ENCODE results near the gene OXCT1. TPM values are rescaled to one million over a fixed set of nuclear protein-coding genes. Genes with fewer than 3 reads are reported as not detected.

OXCT1 gene
- total and polyA plus RNA-seq, 9 of the 15 experiments (the other 6 are each of a cell fraction or from before 2014, with no cell fraction given): 24.7 to 61.2 (median 41.9) TPM

DNA sequence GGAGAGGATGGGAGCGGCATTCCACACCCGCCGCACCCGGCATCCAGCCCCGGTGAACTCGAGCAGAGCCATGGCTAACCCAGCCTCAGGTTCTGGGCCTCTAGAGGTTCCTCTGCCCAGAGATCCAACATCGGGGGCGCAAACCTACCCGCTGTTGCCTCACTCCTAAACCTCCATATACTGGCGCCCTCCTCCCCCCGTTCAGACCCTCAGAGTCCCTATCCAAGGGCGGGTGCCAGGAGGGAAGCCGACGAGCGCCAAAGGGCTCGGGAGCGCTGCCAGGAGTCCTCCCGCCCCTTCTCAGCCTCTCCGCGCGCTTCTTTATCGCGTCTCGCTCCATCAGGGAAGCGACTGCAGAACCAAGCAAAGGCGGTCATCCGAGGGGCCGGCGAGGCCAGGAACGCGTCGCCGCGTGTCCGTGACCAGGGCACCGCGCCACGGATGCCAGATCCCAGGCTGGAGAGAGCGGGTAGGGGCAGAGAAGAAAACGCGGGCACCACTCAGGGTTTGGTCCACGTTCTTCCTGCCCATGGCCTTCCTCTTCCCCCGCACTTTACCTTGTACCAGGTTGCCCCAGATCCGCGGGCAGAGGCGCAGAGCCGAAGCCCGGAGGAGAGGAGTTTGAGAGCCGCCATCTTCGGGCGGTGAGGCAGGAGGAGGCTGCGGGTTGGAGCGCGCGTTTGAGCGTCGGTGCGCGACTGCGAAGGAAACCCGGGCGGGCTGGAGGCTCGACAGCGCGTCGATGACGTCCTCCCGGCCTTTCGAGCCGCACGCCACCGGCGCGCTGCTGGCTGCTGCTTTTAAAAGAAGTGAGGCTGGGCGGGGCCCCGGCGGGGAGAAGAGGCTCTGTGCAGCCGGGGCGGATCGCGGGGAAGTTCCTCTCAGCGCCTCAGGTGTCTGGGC is at the start of gene OXCT1 (continued):
- TF ChIP-seq TRIM24 (IDR thresholded peaks at IDR 0.05): no peak
- TF ChIP-seq STAT5A (IDR thresholded peaks at IDR 0.05; ENCODE audit: borderline replicate concordance, low read length): no peak
- TF ChIP-seq GABPA (tag; conservative IDR thresholded peaks at IDR 0.05; ENCODE audit: low read depth): peak; percentile 26; the same call in 1 of the 2 replicates
- peak; percentile 82 for TF ChIP-seq HMGN3 (IDR thresholded peaks at IDR 0.05; ENCODE audit: borderline replicate concordance, extremely low read depth, insufficient read length, low read depth, low read length)
- TF ChIP-seq, protein P1, sequence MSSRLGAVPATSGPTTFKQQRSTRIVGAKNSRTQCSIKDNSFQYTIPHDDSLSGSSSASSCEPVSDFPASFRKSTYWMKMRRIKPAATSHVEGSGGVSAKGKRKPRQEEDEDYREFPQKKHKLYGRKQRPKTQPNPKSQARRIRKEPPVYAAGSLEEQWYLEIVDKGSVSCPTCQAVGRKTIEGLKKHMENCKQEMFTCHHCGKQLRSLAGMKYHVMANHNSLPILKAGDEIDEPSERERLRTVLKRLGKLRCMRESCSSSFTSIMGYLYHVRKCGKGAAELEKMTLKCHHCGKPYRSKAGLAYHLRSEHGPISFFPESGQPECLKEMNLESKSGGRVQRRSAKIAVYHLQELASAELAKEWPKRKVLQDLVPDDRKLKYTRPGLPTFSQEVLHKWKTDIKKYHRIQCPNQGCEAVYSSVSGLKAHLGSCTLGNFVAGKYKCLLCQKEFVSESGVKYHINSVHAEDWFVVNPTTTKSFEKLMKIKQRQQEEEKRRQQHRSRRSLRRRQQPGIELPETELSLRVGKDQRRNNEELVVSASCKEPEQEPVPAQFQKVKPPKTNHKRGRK (tag; IDR thresholded peaks at IDR 0.05): no peak
- TF ChIP-seq FOXK2 (conservative IDR thresholded peaks at IDR 0.05 in 1 of 2, IDR thresholded peaks at IDR 0.05 in 1 of 2; ENCODE audit: low read depth in 2 of 2): no peak
- TF ChIP-seq, protein P2, sequence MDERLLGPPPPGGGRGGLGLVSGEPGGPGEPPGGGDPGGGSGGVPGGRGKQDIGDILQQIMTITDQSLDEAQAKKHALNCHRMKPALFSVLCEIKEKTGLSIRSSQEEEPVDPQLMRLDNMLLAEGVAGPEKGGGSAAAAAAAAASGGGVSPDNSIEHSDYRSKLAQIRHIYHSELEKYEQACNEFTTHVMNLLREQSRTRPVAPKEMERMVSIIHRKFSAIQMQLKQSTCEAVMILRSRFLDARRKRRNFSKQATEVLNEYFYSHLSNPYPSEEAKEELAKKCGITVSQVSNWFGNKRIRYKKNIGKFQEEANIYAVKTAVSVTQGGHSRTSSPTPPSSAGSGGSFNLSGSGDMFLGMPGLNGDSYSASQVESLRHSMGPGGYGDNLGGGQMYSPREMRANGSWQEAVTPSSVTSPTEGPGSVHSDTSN (CRISPR knock-in tag; IDR thresholded peaks at IDR 0.05; ENCODE audit: low read depth): no peak
- TF ChIP-seq, protein P2 (tag; conservative IDR thresholded peaks at IDR 0.05; ENCODE audit: low read depth): no peak
- peak in 1 of 2 experiments; percentile 10; a peak in 1 of 3 replicates for TF ChIP-seq CBX3 (IDR thresholded peaks at IDR 0.05; ENCODE audit: borderline replicate concordance in 1 of 2, low read length in 2 of 2)
- 0 out of 2 replicates have a peak, but pooled peaks have one; percentile 23 for TF ChIP-seq ZNF766 (CRISPR knock-in tag; conservative IDR thresholded peaks at IDR 0.05)
- TF ChIP-seq BRD9 (IDR thresholded peaks at IDR 0.05; ENCODE audit: low read depth, partially characterized antibody): no peak
- TF ChIP-seq, protein P3, sequence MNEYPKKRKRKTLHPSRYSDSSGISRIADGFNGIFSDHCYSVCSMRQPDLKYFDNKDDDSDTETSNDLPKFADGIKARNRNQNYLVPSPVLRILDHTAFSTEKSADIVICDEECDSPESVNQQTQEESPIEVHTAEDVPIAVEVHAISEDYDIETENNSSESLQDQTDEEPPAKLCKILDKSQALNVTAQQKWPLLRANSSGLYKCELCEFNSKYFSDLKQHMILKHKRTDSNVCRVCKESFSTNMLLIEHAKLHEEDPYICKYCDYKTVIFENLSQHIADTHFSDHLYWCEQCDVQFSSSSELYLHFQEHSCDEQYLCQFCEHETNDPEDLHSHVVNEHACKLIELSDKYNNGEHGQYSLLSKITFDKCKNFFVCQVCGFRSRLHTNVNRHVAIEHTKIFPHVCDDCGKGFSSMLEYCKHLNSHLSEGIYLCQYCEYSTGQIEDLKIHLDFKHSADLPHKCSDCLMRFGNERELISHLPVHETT (CRISPR knock-in tag; conservative IDR thresholded peaks at IDR 0.05 in 1 of 2, IDR thresholded peaks at IDR 0.05 in 1 of 2): peak in 1 of 2 experiments; percentile 67; a peak in 1 of 4 replicates
- TF ChIP-seq ERF (CRISPR knock-in tag; IDR thresholded peaks at IDR 0.05): no peak
- TF ChIP-seq GATA2 (CRISPR knock-in tag; IDR thresholded peaks at IDR 0.05): no peak
- TF ChIP-seq PML (IDR thresholded peaks at IDR 0.05; ENCODE audit: low read length): peak; percentile 64; the same call in 1 of the 2 replicates
- TF ChIP-seq GABPB1 (CRISPR knock-in tag; IDR thresholded peaks at IDR 0.05): peak; percentile 62
- TF ChIP-seq, protein P4, sequence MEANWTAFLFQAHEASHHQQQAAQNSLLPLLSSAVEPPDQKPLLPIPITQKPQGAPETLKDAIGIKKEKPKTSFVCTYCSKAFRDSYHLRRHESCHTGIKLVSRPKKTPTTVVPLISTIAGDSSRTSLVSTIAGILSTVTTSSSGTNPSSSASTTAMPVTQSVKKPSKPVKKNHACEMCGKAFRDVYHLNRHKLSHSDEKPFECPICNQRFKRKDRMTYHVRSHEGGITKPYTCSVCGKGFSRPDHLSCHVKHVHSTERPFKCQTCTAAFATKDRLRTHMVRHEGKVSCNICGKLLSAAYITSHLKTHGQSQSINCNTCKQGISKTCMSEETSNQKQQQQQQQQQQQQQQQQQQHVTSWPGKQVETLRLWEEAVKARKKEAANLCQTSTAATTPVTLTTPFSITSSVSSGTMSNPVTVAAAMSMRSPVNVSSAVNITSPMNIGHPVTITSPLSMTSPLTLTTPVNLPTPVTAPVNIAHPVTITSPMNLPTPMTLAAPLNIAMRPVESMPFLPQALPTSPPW (CRISPR knock-in tag; IDR thresholded peaks at IDR 0.05): peak; percentile 60
- TF ChIP-seq KDM5B (IDR thresholded peaks at IDR 0.05; ENCODE audit: insufficient replicate concordance, low read depth, low read length): peak; percentile 90
- peak; percentile 46; the same call in 1 of the 2 replicates for TF ChIP-seq ZBTB1 (CRISPR knock-in tag; IDR thresholded peaks at IDR 0.05; ENCODE audit: borderline replicate concordance, low read depth)

Data from K562 (cell line).